ENCODE results near the gene FGF11.

DNA sequence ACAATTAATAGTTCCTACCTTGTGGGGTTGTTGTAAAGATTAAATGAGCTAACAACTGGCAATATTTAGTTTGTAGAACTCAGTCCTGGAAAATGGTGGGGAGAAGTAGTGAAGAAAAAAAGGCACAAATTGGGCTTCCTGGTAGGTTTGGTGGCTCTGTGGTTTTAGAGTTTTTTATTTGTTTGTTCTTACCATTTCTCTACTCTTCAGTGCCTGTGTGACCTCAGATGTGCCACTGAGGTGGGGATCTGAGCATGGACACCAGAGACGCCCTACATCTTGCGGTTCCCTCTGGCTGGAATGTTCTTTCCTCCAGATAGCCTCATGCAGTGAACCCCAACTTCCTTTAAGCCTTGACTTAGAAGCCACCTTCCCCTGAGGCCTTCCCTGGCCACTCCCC lies 32.4 kb downstream of the FGF11 start:
- no peak for TF ChIP-seq CTCF (IDR thresholded peaks at IDR 0.05; ENCODE audit: insufficient read depth, low read depth, low read length)
- no peak for TF ChIP-seq EZH2 (IDR thresholded peaks at IDR 0.05; ENCODE audit: insufficient read depth, low read length)
